GM12892 (cell line): ENCODE measurements around the gene NMS.

Experiments used
- POLR2AphosphoS5 ChIP-seq: IDR thresholded peaks from 2 replicates; pipeline ENCODE4 v1.6.1; 2011; ENCODE audit warnings: low read depth, low read length, control low read depth
- TAF1 ChIP-seq: IDR thresholded peaks from 2 replicates; pipeline ENCODE4 v1.6.1; 2011; ENCODE audit warnings: low read depth, mild to moderate bottlenecking, control low read depth, low read length, borderline replicate concordance

DNA sequence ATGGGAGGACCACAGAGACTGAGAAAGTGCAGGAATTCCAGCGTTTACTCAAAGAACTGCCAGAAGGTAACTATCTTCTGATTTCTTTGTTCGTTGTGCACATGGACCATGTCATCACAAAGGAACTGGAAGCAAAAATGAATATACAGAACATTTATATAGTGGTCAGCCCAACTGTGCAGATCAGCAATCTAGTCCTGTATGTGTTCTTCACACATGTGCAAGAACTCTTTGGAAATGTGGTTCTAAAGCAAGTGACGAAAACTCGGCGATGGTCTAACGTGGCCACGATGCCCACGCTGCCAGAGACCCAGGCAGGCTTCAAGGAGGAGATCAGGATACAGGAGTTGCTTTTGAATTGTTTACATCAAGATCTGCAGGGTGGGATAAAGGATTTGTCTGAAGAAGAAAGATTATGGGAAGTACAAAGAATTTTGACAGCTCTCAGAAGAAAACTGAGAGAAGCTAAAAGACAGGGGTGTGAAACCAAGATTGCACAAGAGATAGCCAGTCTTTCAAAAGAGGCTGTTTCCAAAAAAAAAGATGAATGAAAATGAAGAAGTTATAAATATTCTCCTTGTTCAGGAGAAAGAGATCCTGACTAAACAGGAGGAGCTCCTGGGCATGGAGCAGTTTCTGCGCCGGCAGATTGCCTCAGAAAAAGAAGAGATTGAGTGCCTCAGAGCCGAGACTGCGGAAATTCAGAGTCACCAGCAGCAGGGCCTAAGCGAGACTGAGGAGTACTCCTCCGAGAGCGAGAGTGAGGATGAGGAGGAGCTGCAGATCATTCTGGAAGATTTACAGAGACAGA lies 44.5 kb upstream of the NMS start:
- TF ChIP-seq POLR2AphosphoS5 = no peak
- no peak for TF ChIP-seq TAF1
